ENCODE results near the gene CFAP54.

DNA sequence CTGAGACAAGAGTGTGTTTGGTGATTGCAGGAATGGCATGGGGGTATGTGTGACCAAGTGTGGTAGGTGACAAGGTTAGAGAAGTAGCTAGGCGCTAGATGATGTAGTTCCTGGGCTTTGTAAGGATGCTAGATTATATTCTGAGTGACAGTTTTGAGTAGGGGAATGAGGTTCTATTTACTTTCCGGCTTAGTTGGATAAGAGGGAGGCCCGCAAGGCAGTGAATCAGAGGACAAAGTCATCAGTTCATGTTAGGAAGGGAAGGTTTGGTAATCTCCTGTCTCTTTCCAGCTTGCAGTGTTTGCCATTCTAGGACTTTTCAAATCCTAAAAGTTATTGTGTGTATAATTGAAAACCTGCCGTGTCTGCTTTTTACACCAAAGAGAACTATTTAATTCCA, 45.0 kb downstream of the CFAP54 start:
- TF ChIP-seq, protein P1, sequence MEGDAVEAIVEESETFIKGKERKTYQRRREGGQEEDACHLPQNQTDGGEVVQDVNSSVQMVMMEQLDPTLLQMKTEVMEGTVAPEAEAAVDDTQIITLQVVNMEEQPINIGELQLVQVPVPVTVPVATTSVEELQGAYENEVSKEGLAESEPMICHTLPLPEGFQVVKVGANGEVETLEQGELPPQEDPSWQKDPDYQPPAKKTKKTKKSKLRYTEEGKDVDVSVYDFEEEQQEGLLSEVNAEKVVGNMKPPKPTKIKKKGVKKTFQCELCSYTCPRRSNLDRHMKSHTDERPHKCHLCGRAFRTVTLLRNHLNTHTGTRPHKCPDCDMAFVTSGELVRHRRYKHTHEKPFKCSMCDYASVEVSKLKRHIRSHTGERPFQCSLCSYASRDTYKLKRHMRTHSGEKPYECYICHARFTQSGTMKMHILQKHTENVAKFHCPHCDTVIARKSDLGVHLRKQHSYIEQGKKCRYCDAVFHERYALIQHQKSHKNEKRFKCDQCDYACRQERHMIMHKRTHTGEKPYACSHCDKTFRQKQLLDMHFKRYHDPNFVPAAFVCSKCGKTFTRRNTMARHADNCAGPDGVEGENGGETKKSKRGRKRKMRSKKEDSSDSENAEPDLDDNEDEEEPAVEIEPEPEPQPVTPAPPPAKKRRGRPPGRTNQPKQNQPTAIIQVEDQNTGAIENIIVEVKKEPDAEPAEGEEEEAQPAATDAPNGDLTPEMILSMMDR (IDR thresholded peaks at IDR 0.05): no peak
- TF ChIP-seq, protein P2, sequence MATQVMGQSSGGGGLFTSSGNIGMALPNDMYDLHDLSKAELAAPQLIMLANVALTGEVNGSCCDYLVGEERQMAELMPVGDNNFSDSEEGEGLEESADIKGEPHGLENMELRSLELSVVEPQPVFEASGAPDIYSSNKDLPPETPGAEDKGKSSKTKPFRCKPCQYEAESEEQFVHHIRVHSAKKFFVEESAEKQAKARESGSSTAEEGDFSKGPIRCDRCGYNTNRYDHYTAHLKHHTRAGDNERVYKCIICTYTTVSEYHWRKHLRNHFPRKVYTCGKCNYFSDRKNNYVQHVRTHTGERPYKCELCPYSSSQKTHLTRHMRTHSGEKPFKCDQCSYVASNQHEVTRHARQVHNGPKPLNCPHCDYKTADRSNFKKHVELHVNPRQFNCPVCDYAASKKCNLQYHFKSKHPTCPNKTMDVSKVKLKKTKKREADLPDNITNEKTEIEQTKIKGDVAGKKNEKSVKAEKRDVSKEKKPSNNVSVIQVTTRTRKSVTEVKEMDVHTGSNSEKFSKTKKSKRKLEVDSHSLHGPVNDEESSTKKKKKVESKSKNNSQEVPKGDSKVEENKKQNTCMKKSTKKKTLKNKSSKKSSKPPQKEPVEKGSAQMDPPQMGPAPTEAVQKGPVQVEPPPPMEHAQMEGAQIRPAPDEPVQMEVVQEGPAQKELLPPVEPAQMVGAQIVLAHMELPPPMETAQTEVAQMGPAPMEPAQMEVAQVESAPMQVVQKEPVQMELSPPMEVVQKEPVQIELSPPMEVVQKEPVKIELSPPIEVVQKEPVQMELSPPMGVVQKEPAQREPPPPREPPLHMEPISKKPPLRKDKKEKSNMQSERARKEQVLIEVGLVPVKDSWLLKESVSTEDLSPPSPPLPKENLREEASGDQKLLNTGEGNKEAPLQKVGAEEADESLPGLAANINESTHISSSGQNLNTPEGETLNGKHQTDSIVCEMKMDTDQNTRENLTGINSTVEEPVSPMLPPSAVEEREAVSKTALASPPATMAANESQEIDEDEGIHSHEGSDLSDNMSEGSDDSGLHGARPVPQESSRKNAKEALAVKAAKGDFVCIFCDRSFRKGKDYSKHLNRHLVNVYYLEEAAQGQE (IDR thresholded peaks at IDR 0.05; ENCODE audit: insufficient read depth in 1 of 2, low read depth in 2 of 2, low read length in 1 of 2): no peak
